ENCODE data around the gene JMJD1C.

Gene JMJD1C

GRCh38 chr10:63480237-63480636 lies 14.5 kb upstream of the JMJD1C start:
- no peaks in the 10 kb centered on the region for H3K27me3 ChIP-seq (ENCODE audit: insufficient read depth, low read length, poor library complexity, severe bottlenecking)
- H3F3A ChIP-seq (ENCODE audit: low read depth), result no peaks in the 10 kb centered on the region
- no peak overlapping the region for H3K9ac ChIP-seq (ENCODE audit: low read depth, low read length, poor library complexity, severe bottlenecking)
- H2AFZ ChIP-seq (ENCODE audit: low read length), result no peak overlapping the region
- no peak overlapping the region for H3K4me2 ChIP-seq (ENCODE audit: low read depth, low read length, poor library complexity, severe bottlenecking)
- peaks cover 14% of the 10 kb centered on the region for H4K20me1 ChIP-seq (ENCODE audit: insufficient read depth, low read length, poor library complexity, severe bottlenecking)
- no peaks in the 10 kb centered on the region for H3K36me3 ChIP-seq (ENCODE audit: insufficient read depth, low read length)
- no peak overlapping the region for H3K4me3 ChIP-seq (ENCODE audit: low read length, poor library complexity, severe bottlenecking)
- no peaks in the 10 kb centered on the region for H3K4me1 ChIP-seq (ENCODE audit: insufficient read depth, low read length, poor library complexity, severe bottlenecking)
- TF ChIP-seq CTCF (conservative IDR thresholded peaks at IDR 0.05; ENCODE audit: low read length), result no peak
- TF ChIP-seq EZH2phosphoT487 (IDR thresholded peaks at IDR 0.05; ENCODE audit: borderline replicate concordance), result no peak
- no peaks in the 10 kb centered on the region for H3K9me3 ChIP-seq (ENCODE audit: insufficient read depth, low read depth, low read length)
- H3K79me2 ChIP-seq (ENCODE audit: insufficient read depth, low read length), result peaks cover 81% of the 10 kb centered on the region
- H3K9me2 ChIP-seq (replicated peaks; ENCODE audit: low read depth, low read length), result no peaks in the 10 kb centered on the region

GRCh38 chr10:63478564-63478963 lies 12.8 kb upstream of the JMJD1C start:
- no peak for TF ChIP-seq CTCF (conservative IDR thresholded peaks at IDR 0.05; ENCODE audit: low read length)
- TF ChIP-seq EZH2phosphoT487 (IDR thresholded peaks at IDR 0.05; ENCODE audit: borderline replicate concordance), result no peak
- no peaks in the 10 kb centered on the region for H3F3A ChIP-seq (ENCODE audit: low read depth)
- H3K4me2 ChIP-seq (ENCODE audit: low read depth, low read length, poor library complexity, severe bottlenecking), result no peak overlapping the region
- H3K9me2 ChIP-seq (replicated peaks; ENCODE audit: low read depth, low read length), result no peaks in the 10 kb centered on the region
- H3K36me3 ChIP-seq (ENCODE audit: insufficient read depth, low read length), result no peaks in the 10 kb centered on the region
- H3K79me2 ChIP-seq (ENCODE audit: insufficient read depth, low read length), result peaks cover 85% of the 10 kb centered on the region
- H4K20me1 ChIP-seq (ENCODE audit: insufficient read depth, low read length, poor library complexity, severe bottlenecking), result peaks cover 9% of the 10 kb centered on the region
- H3K4me1 ChIP-seq (ENCODE audit: insufficient read depth, low read length, poor library complexity, severe bottlenecking), result no peaks in the 10 kb centered on the region
- H3K27me3 ChIP-seq (ENCODE audit: insufficient read depth, low read length, poor library complexity, severe bottlenecking), result no peaks in the 10 kb centered on the region
- H3K9ac ChIP-seq (ENCODE audit: low read depth, low read length, poor library complexity, severe bottlenecking), result no peak overlapping the region
- no peaks in the 10 kb centered on the region for H3K9me3 ChIP-seq (ENCODE audit: insufficient read depth, low read depth, low read length)
- H3K4me3 ChIP-seq (ENCODE audit: low read length, poor library complexity, severe bottlenecking), result no peak overlapping the region
- no peak overlapping the region for H2AFZ ChIP-seq (ENCODE audit: low read length)

DNA sequence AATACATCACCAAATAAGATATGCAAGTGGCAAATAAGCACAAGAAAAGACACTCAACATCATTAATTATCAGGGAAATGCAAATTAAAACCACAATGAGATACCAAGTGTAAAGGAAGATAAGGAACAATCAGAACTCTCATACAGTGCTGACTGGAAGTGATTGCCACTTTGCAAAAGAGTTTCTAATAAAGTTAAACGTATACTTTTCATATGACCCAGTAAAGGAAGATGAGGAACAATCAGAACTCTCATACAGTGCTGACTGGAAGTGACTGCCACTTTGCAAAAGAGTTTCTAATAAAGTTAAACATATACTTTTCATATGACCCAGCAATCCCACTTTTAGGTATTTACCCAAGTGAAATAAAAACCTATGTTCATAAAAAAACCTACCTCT lies 12.2 kb upstream of the JMJD1C start:
- H3F3A ChIP-seq (ENCODE audit: low read depth), result no peaks in the 10 kb centered on the region
- TF ChIP-seq CTCF (conservative IDR thresholded peaks at IDR 0.05; ENCODE audit: low read length) (no peak), EZH2phosphoT487 (IDR thresholded peaks at IDR 0.05; ENCODE audit: borderline replicate concordance) (no peak)
- H2AFZ ChIP-seq (ENCODE audit: low read length), result no peak overlapping the region
- H3K79me2 ChIP-seq (ENCODE audit: insufficient read depth, low read length), result peaks cover 85% of the 10 kb centered on the region
- no peak overlapping the region for H3K4me3 ChIP-seq (ENCODE audit: low read length, poor library complexity, severe bottlenecking)
- no peaks in the 10 kb centered on the region for H3K9me2 ChIP-seq (replicated peaks; ENCODE audit: low read depth, low read length)
- no peaks in the 10 kb centered on the region for H3K27me3 ChIP-seq (ENCODE audit: insufficient read depth, low read length, poor library complexity, severe bottlenecking)
- H3K9me3 ChIP-seq (ENCODE audit: insufficient read depth, low read depth, low read length), result no peaks in the 10 kb centered on the region
- H3K9ac ChIP-seq (ENCODE audit: low read depth, low read length, poor library complexity, severe bottlenecking), result no peak overlapping the region
- H3K36me3 ChIP-seq (ENCODE audit: insufficient read depth, low read length), result no peaks in the 10 kb centered on the region
- H3K4me1 ChIP-seq (ENCODE audit: insufficient read depth, low read length, poor library complexity, severe bottlenecking), result no peaks in the 10 kb centered on the region
- peaks cover 9% of the 10 kb centered on the region for H4K20me1 ChIP-seq (ENCODE audit: insufficient read depth, low read length, poor library complexity, severe bottlenecking)
- H3K4me2 ChIP-seq (ENCODE audit: low read depth, low read length, poor library complexity, severe bottlenecking), result no peak overlapping the region

Measured in Loucy (cell line).